SKM-1 treated with dmso at 0.1 percent for 144 hours (cell line): ENCODE data around the gene ZP1.

Source experiments
- DNase-seq: peaks from one replicate; lab custom pipeline; 2025; ENCODE audit not compliant: unreplicated experiment; lab: John Stamatoyannopoulos, UW

Gene ZP1

GRCh38 chr11:60844045-60844869 lies 23.1 kb upstream of the ZP1 start:
- no peak for DNase-seq

- no peak for DNase-seq
These were observed 22.5 kb upstream of the ZP1 start for GRCh38 chr11:60844870-60845221.

GRCh38 chr11:60845338-60845737 lies 22.0 kb upstream of the ZP1 start:
- no peak for DNase-seq

- DNase-seq: no peak
These were observed 20.1 kb upstream of the ZP1 start for GRCh38 chr11:60847281-60847680.

GRCh38 chr11:60847896-60848295 lies 19.4 kb upstream of the ZP1 start:
- DNase-seq: no peak

- DNase-seq: peak; percentile 49
These were observed 18.6 kb upstream of the ZP1 start for GRCh38 chr11:60848714-60849151.

GRCh38 chr11:60849641-60850520 lies 17.5 kb upstream of the ZP1 start:
- no peak for DNase-seq

DNA sequence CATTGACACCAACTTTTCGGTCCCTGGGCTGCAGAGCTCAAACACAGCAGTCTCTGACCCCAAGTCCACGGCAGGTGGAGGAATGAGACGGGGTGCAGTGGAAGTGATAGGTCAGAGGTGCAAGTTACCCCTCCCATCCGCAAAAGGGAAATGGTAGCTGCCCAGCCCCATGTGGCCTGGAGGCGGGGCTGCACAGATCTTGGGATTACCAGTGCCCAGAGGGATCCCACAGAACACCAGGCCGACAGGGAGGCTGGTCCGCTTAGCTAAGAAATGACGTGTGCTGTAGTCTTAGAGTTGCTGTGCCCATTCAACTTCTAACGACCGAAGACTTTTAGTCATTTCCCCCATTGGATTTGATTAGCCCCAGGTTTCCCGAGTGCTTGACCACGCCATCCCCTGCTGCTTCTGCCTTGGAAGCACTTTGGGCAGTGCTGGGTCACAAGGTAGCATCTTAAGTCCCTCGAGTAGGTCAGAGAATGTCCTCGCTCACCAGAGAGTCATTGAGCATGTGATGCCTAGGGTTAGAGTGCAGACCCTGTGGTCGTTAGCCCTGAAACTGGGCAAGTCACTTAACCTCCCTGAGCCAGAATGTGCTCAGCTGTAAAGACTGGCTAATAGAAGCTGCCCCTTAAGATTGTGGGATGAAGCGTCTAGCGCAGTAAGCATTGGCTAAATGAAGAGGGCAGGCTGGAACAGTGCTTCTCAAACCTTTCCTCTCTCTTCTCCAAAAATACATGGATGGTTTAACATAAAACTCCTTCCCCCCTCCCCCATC lies 15.8 kb upstream of the ZP1 start:
- no peak for DNase-seq

DNA sequence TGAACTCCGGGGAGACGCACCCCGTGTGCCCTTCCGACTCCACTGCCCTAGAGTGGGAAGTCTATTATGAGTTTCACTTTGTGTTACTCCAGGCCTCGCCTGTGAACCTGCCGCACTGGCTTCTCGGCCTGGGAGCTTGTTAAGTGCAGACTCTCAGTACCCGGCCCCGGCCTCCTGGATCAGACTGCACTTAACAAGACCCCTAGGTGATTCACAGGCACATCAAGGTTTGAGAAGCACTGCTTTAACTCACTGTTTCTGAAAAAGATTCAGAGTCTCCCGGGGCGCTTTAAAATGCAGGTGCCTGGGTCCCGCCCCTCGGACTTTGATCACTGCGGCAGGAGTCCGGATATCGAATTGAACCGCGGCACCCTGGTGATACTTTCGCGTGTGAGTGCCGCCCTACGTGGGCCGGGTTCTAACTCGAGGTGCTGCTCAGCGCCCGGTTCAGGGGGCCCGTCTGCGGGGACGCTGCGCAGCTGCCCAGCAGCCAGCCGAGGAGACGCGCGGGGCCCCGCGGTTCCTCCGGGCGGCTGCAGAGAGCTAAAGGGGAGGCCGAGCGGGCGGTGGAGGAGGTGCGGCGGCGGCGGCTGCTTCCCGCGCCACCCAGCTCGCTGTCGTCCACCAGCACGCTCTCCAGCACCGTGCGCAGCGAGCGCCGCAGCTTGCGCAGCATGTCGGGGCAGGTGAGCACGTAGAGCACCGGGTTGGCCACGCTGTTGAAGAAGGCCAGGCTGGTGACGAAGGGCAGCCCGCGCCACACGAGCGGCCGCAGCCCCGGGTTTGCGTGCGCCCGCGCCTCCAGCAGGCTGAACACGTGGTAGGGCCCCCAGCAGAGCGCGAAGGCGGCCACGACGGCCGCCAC lies 15.0 kb upstream of the ZP1 start:
- no peak for DNase-seq

GRCh38 chr11:60852982-60853950 lies 14.1 kb upstream of the ZP1 start:
- DNase-seq: no peak

GRCh38 chr11:60854140-60854846 lies 13.0 kb upstream of the ZP1 start:
- no peak for DNase-seq

GRCh38 chr11:60854847-60855725 lies 12.3 kb upstream of the ZP1 start:
- no peak for DNase-seq

- peak; percentile 21 for DNase-seq
These were observed 11.4 kb upstream of the ZP1 start, which contains the start of gene PTGDR2 for GRCh38 chr11:60855726-60856633. Gene PTGDR2 (minus strand): TSS chr11:60855950. CDS start chr11:60853722, 2,228 bp downstream.

GRCh38 chr11:60857378-60858232 lies 9.7 kb upstream of the ZP1 start:
- no peak for DNase-seq

GRCh38 chr11:60858236-60858635 lies 9.1 kb upstream of the ZP1 start:
- no peak for DNase-seq
